Peyer's patch (tissue), 4 donors: ENCODE data around the gene AHI1.

Source experiments
- CTCF ChIP-seq, 6 experiments: fragments of 450-650 bp in 4 of 6; fragments of 200-600 bp in 2 of 6; sonication (generic) in 1 of 6; IDR thresholded peaks; one replicate each; pipeline ENCODE4 v1.5.1; 2017 to 2019; ENCODE audit warnings: antibody characterized with exemption in 6 of 6, mild to moderate bottlenecking in 3 of 6, moderate library complexity in 1 of 6
- POLR2A ChIP-seq, 2 donors: fragments of 450-650 bp; IDR thresholded peaks; one replicate each; pipeline ENCODE4 v1.5.1; 2017; ENCODE audit warnings: antibody characterized with exemption in 2 of 2, mild to moderate bottlenecking in 2 of 2, moderate library complexity in 2 of 2

GRCh38 chr6:135410856-135411255, 86.7 kb downstream of the AHI1 start:
- TF ChIP-seq CTCF (IDR thresholded peaks at IDR 0.05), result no peak
- TF ChIP-seq POLR2A (IDR thresholded peaks at IDR 0.05), result no peak
